GM12878 (cell line): ENCODE results near the gene ITCH.

Source experiments
- ATF3 ChIP-seq: IDR thresholded peaks from 2 replicates; pipeline ENCODE4 v1.6.1; 2011; ENCODE audit warnings: low read depth, mild to moderate bottlenecking, low read length, moderate library complexity, borderline replicate concordance; ENCODE audit errors: extremely low read depth
- CTCF ChIP-seq, 3 experiments: IDR thresholded peaks in 2 of 3; conservative IDR thresholded peaks in 1 of 3; 2 replicates each; pipeline ENCODE4 v1.5.1; 2011; ENCODE audit warnings: low read depth in 3 of 3, low read length in 3 of 3, mild to moderate bottlenecking in 3 of 3, control low read depth in 2 of 3, moderate library complexity in 2 of 3, inconsistent platforms in 1 of 3, mixed read lengths in 1 of 3; ENCODE audit not compliant: control insufficient read depth in 2 of 3, insufficient read depth in 1 of 3; ENCODE audit errors: extremely low read depth in 1 of 3
- EP300 ChIP-seq, 2 experiments: fragments of 150-350 bp in 1 of 2; IDR thresholded peaks; 2 replicates each; pipeline ENCODE4 v1.6.1; 2011 to 2012; ENCODE audit warnings: low read depth in 2 of 2, low read length in 2 of 2, borderline replicate concordance in 1 of 2, improper control_type of control experiment in 1 of 2, inconsistent platforms in 1 of 2; ENCODE audit not compliant: control insufficient read depth in 1 of 2
- FOXM1 ChIP-seq: IDR thresholded peaks from 2 replicates; pipeline ENCODE4 v1.6.1; 2012; ENCODE audit warnings: low read depth, mild to moderate bottlenecking, inconsistent platforms, low read length, moderate library complexity
- IRF3 ChIP-seq: fragments of 450-650 bp; IDR thresholded peaks from 2 replicates; pipeline ENCODE4 v1.6.1; 2014; ENCODE audit warnings: mild to moderate bottlenecking
- MAX ChIP-seq: IDR thresholded peaks from 2 replicates; pipeline ENCODE4 v1.6.1; 2012; ENCODE audit warnings: low read depth, low read length, improper control_type of control experiment
- MEF2A ChIP-seq: IDR thresholded peaks from 2 replicates; pipeline ENCODE4 v1.6.1; 2011; ENCODE audit warnings: low read depth, mild to moderate bottlenecking, low read length, moderate library complexity; ENCODE audit not compliant: insufficient read depth
- MYC ChIP-seq: IDR thresholded peaks from 2 replicates; pipeline ENCODE4 v1.6.1; 2011; ENCODE audit warnings: mild to moderate bottlenecking, low read length, moderate library complexity, inconsistent platforms; ENCODE audit not compliant: insufficient read depth, insufficient replicate concordance, insufficient read length, severe bottlenecking
- PBX3 ChIP-seq: IDR thresholded peaks from 2 replicates; pipeline ENCODE4 v1.6.1; 2011; ENCODE audit warnings: mild to moderate bottlenecking, low read depth, low read length, moderate library complexity; ENCODE audit not compliant: insufficient replicate concordance
- POLR2A ChIP-seq: IDR thresholded peaks from 2 replicates; pipeline ENCODE4 v1.6.1; 2011; ENCODE audit warnings: low read depth, mild to moderate bottlenecking, low read length
- SMAD1 ChIP-seq: fragments of 450-650 bp; IDR thresholded peaks from 2 replicates; pipeline ENCODE4 v1.6.1; 2018; ENCODE audit warnings: mild to moderate bottlenecking, low read depth; ENCODE audit not compliant: partially characterized antibody
- SP1 ChIP-seq: IDR thresholded peaks from one replicate; pipeline ENCODE4 v1.6.1; 2011; ENCODE audit warnings: low read depth, low read length
- STAT1 ChIP-seq: fragments of 450-650 bp; conservative IDR thresholded peaks from 2 replicates; pipeline ENCODE4 v1.6.1; 2014; ENCODE audit warnings: antibody characterized with exemption, mild to moderate bottlenecking
- TAF1 ChIP-seq: IDR thresholded peaks from 2 replicates; pipeline ENCODE4 v1.6.1; 2011; ENCODE audit warnings: mild to moderate bottlenecking, low read depth, low read length, borderline replicate concordance

GRCh38 chr20:34426026-34426425 lies 63.0 kb downstream of the ITCH start:
- TF ChIP-seq CTCF (IDR thresholded peaks at IDR 0.05 in 2 of 3, conservative IDR thresholded peaks at IDR 0.05 in 1 of 3; ENCODE audit: control insufficient read depth in 2 of 3, extremely low read depth in 1 of 3, insufficient read depth in 1 of 3, low read depth in 3 of 3, low read length in 3 of 3) (no peak), MEF2A (no peak), PBX3 (no peak), FOXM1 (no peak), MAX (no peak), SMAD1 (no peak), EP300 (IDR thresholded peaks at IDR 0.05; ENCODE audit: borderline replicate concordance in 1 of 2, control insufficient read depth in 1 of 2, low read depth in 2 of 2, low read length in 2 of 2) (no peak), POLR2A (no peak), MYC (no peak), IRF3 (no peak), SP1 (no peak), TAF1 (no peak), ATF3 (no peak), STAT1 (no peak)
